Vagina (tissue), 2 donors: Measurements from ENCODE around the gene MIPEP.

Experiments
- CTCF ChIP-seq, 3 experiments: fragments of 450-650 bp in 2 of 3; fragments of 200-600 bp in 1 of 3; sonication (generic) in 1 of 3; IDR thresholded peaks; one replicate each; pipeline ENCODE4 v1.5.1; 2017 to 2019; ENCODE audit warnings: antibody characterized with exemption in 3 of 3, mild to moderate bottlenecking in 2 of 3, moderate library complexity in 2 of 3
- POLR2A ChIP-seq, 2 donors: fragments of 450-650 bp; IDR thresholded peaks; one replicate each; pipeline ENCODE4 v1.6.1; 2017; ENCODE audit warnings: antibody characterized with exemption in 2 of 2, mild to moderate bottlenecking in 2 of 2, moderate library complexity in 2 of 2
- POLR2AphosphoS5 ChIP-seq, 2 donors: sonication (generic); formaldehyde crosslinking; IDR thresholded peaks; one replicate each; pipeline ENCODE4 v1.9.0; 2017; ENCODE audit warnings: antibody characterized with exemption in 2 of 2, mild to moderate bottlenecking in 2 of 2, low read depth in 1 of 2; ENCODE audit not compliant: insufficient read depth in 1 of 2

DNA sequence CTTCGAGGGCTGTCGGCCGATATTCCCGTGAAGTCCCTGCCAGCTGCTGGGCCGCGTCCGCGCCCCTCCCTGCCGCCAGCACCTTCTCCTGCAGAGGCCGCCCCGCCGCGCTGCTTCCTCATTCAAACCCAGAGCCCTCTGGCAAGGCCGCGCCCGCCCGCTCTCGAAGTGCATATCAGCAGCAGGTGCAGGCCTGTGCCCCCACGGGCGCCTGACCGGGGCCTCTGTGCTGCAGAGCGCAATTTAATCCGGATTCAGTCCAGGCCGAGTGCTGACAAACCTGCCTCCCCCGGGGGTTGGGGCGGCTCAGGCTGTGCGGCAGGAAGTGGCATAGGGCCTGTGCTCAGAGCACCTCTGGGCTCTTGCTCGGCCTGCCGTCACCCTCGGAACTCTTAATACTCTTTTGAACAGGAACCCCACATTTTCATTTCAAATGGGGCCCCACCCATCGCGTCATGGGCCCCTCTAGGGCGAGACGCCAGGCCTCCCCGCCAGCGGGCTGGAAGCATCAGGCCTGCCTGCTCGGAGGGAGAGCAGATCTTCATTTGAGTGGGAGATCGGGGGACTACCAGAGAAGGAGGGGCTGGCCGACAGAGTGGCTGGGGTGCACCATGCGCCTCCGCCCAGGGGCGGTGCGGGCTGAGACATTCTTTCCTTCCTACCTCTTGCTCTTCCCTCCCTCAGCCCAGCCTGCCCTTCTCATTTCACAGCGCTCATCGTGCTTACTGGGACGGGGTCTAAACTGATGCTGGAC, 193.3 kb downstream of the MIPEP start:
- TF ChIP-seq CTCF (IDR thresholded peaks at IDR 0.05): no peak
- no peak for TF ChIP-seq POLR2A (IDR thresholded peaks at IDR 0.05)
- no peak for TF ChIP-seq POLR2AphosphoS5 (IDR thresholded peaks at IDR 0.05; ENCODE audit: insufficient read depth in 1 of 2, low read depth in 1 of 2)
